MCF 10A (cell line): Measurements from ENCODE around the gene GPC3. TPM values are rescaled to one million over a fixed set of nuclear protein-coding genes. Genes with fewer than 3 reads are reported as not detected.
"Not testable (repeated sequence)": the region's sequence is repeated elsewhere in the genome, so short reads cannot be mapped to it uniquely, and the experiment has no call there.

Source experiments
- BruUV-seq: library from RNA; stranded (reverse); fragments of 400-500 nt; replicated peaks from 2 replicates; lab custom pipeline; 2021; lab: Mats Ljungman, UMichigan
- CTCF ChIA-PET: fragments of 300-600 bp; sonication (Branson Sonifier 250); formaldehyde crosslinking; extraction: SDS; loops from one replicate; lab custom pipeline; 2021; ENCODE audit warnings: antibody characterized with exemption, inconsistent platforms; lab: Yijun Ruan, JAX
- POLR2A ChIA-PET: fragments of 300-600, 350-650 bp; sonication (Branson Sonifier 250); formaldehyde crosslinking; extraction: SDS; loops from one replicate; lab custom pipeline; 2020; ENCODE audit warnings: antibody characterized with exemption, inconsistent platforms; lab: Yijun Ruan, JAX
- DNase-seq: peaks from one replicate; pipeline ENCODE4 v3.0.0-alpha.2; 2018; ENCODE audit not compliant: unreplicated experiment
- H3K27ac Mint-ChIP-seq: one replicate; pipeline ENCODE4 v1.8.0; 2022; ENCODE audit warnings: mild to moderate bottlenecking, low read depth, mixed read lengths; ENCODE audit not compliant: unreplicated experiment
- H3K27me3 Mint-ChIP-seq: one replicate; pipeline ENCODE4 v1.8.0; 2022; ENCODE audit warnings: mixed read lengths; ENCODE audit not compliant: insufficient read depth, unreplicated experiment
- H3K36me3 Mint-ChIP-seq: one replicate; pipeline ENCODE4 v1.8.0; 2022; ENCODE audit warnings: mild to moderate bottlenecking, moderate library complexity, mixed read lengths; ENCODE audit not compliant: insufficient read depth, unreplicated experiment
- H3K4me1 Mint-ChIP-seq: one replicate; pipeline ENCODE4 v1.8.0; 2022; ENCODE audit warnings: mixed read lengths; ENCODE audit not compliant: insufficient read depth, unreplicated experiment
- H3K4me3 Mint-ChIP-seq: one replicate; pipeline ENCODE4 v1.8.0; 2022; ENCODE audit warnings: mild to moderate bottlenecking, moderate library complexity, mixed read lengths; ENCODE audit not compliant: unreplicated experiment
- H3K9me3 Mint-ChIP-seq: one replicate; pipeline ENCODE4 v1.8.0; 2022; ENCODE audit warnings: mixed read lengths; ENCODE audit not compliant: unreplicated experiment
- CTCF ChIP-seq: fragments of 200-600 bp; IDR thresholded peaks from one replicate; pipeline ENCODE4 v1.8.0; 2022; ENCODE audit warnings: antibody characterized with exemption, mild to moderate bottlenecking; ENCODE audit not compliant: unreplicated experiment
- intact Hi-C: fragments of 100-400 bp; cut with micrococcal nuclease; formaldehyde crosslinking; loops from 2 replicates; pipeline ENCODE4 v1.14.1; 2022
- total RNA-seq: library from RNA; stranded (reverse); gene quantifications from 2 replicates; pipeline ENCODE4 v1.2.3, GENCODE V29; 2022

The GPC3 gene
- total RNA-seq, 1 experiment from 2014 or later: 0.37 TPM

GRCh38 chrX:134019567-134020206, 34.3 kb upstream of the GPC3 start:
- Mint-ChIP-seq H3K36me3 (no peaks in the 10 kb centered on the region), H3K9me3 (no peaks in the 10 kb centered on the region), H3K4me1 (no peaks in the 10 kb centered on the region), H3K4me3 (no peak overlapping the region), H3K27ac (no peak overlapping the region), H3K27me3 (peaks cover 17% of the 10 kb centered on the region)
- intact Hi-C loops: loop anchor here (10.0 kb wide), 2 partner anchors 125 to 165 kb away; no protein-coding TSS in a partner anchor
- POLR2A ChIA-PET: no interaction called here
- DNase-seq: no peak
- BruUV-seq: no TSS peak
- no peak for TF ChIP-seq CTCF
- CTCF ChIA-PET: interaction anchor here (0.6 to 3.7 kb wide), 6 partner anchors 98 to 322 kb away, joined by 3 to 32 read pairs (median 6); no protein-coding TSS in a partner anchor

GRCh38 chrX:134016309-134016708, 30.9 kb upstream of the GPC3 start:
- DNase-seq, H3K4me3 Mint-ChIP-seq, H3K27ac Mint-ChIP-seq, POLR2A ChIA-PET, CTCF ChIA-PET, H3K4me1 Mint-ChIP-seq, intact Hi-C loops, BruUV-seq, H3K36me3 Mint-ChIP-seq, H3K9me3 Mint-ChIP-seq: not testable (repeated sequence)
- peaks cover 17% of the 10 kb centered on the region for H3K27me3 Mint-ChIP-seq

- H3K36me3 Mint-ChIP-seq, intact Hi-C loops, H3K9me3 Mint-ChIP-seq, POLR2A ChIA-PET, BruUV-seq, H3K4me1 Mint-ChIP-seq, DNase-seq, H3K27ac Mint-ChIP-seq, H3K4me3 Mint-ChIP-seq: not testable (repeated sequence)
- H3K27me3 Mint-ChIP-seq: peaks cover 17% of the 10 kb centered on the region
- CTCF ChIA-PET: interaction anchor here (0.6 kb wide), 1 partner anchor 20 kb away, joined by 3 read pairs; no protein-coding TSS in a partner anchor
These were observed 30.1 kb upstream of the GPC3 start for GRCh38 chrX:134015510-134015909.

- intact Hi-C loops: no loop called here
- Mint-ChIP-seq H3K27ac (no peak overlapping the region), H3K36me3 (no peaks in the 10 kb centered on the region), H3K4me3 (no peak overlapping the region), H3K9me3 (no peaks in the 10 kb centered on the region), H3K4me1 (no peaks in the 10 kb centered on the region), H3K27me3 (peaks cover 34% of the 10 kb centered on the region)
- ChIA-PET POLR2A (no interaction called here), CTCF (interaction anchor here (1.0 to 2.0 kb wide), 3 partner anchors 13 to 131 kb away, joined by 3 to 4 read pairs (median 3); no protein-coding TSS in a partner anchor)
- DNase-seq: no peak
- no peak for TF ChIP-seq CTCF
- no TSS peak for BruUV-seq
These were observed 28.1 kb upstream of the GPC3 start for GRCh38 chrX:134013524-134013923.

- no peaks in the 10 kb centered on the region for H3K4me1 Mint-ChIP-seq
- TF ChIP-seq CTCF: no peak
- no peak overlapping the region for H3K27ac Mint-ChIP-seq
- intact Hi-C loops: no loop called here
- no peaks in the 10 kb centered on the region for H3K36me3 Mint-ChIP-seq
- H3K9me3 Mint-ChIP-seq: no peaks in the 10 kb centered on the region
- no peak overlapping the region for H3K4me3 Mint-ChIP-seq
- no TSS peak for BruUV-seq
- peaks cover 38% of the 10 kb centered on the region for H3K27me3 Mint-ChIP-seq
- ChIA-PET POLR2A (interaction anchor here (0.7 kb wide), 1 partner anchor 8 kb away, joined by 3 read pairs; no protein-coding TSS in a partner anchor), CTCF (interaction anchor here (1.0 to 2.0 kb wide), 3 partner anchors 14 to 132 kb away, joined by 3 to 4 read pairs (median 3); no protein-coding TSS in a partner anchor)
- peak; percentile 30 for DNase-seq
These were observed 27.7 kb upstream of the GPC3 start for GRCh38 chrX:134013092-134013497.
